SU-DHL-6 (cell line): ENCODE measurements around the gene ACTR6.

ENCODE experiments used
- EZH2phosphoT487 ChIP-seq: fragments of 200-600 bp; sonication (generic), shearing (Covaris generic); conservative IDR thresholded peaks from 2 replicates; pipeline ENCODE4 v1.6.1; 2018; ENCODE audit warnings: mild to moderate bottlenecking, antibody characterized with exemption, low read length, moderate library complexity, mixed read lengths
- TF ChIP-seq, protein P1 (sequence below): fragments of 200-600 bp; sonication (generic); IDR thresholded peaks from one replicate; pipeline ENCODE4 v1.5.1; 2017; ENCODE audit warnings: antibody characterized with exemption, mild to moderate bottlenecking, low read length, moderate library complexity; ENCODE audit not compliant: insufficient read depth, poor library complexity, severe bottlenecking

DNA sequence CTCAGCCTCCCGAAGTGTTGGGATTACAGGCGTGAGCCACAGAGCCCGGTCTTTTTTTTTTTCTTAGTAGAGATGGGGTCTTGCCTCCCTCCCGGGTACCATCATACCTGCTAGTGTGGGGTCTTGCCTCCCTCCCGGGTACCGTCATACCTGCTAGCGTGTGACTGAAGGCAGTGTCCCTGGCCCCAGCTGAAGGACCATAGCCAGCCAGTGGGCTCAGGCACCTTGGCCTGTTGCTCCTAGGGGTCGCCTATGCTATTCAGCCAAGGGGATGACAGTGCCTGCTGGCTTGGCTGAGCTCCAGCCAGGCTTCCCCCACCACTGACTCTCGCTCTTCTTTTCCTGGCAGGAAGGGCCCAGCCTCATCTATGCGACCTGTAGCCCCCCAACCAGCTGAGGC, 47.5 kb upstream of the ACTR6 start:
- TF ChIP-seq, protein P1, sequence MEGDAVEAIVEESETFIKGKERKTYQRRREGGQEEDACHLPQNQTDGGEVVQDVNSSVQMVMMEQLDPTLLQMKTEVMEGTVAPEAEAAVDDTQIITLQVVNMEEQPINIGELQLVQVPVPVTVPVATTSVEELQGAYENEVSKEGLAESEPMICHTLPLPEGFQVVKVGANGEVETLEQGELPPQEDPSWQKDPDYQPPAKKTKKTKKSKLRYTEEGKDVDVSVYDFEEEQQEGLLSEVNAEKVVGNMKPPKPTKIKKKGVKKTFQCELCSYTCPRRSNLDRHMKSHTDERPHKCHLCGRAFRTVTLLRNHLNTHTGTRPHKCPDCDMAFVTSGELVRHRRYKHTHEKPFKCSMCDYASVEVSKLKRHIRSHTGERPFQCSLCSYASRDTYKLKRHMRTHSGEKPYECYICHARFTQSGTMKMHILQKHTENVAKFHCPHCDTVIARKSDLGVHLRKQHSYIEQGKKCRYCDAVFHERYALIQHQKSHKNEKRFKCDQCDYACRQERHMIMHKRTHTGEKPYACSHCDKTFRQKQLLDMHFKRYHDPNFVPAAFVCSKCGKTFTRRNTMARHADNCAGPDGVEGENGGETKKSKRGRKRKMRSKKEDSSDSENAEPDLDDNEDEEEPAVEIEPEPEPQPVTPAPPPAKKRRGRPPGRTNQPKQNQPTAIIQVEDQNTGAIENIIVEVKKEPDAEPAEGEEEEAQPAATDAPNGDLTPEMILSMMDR: no peak
- no peak for TF ChIP-seq EZH2phosphoT487
